HEK293 (cell line): ENCODE data around the gene BTBD19.

Experiments used
- BCL11A ChIP-seq: fragments of 450-650 bp; formaldehyde crosslinking; IDR thresholded peaks from 2 replicates; pipeline ENCODE4 v1.5.1; 2016; ENCODE audit warnings: low read depth, missing biosample characterization, missing genetic modification characterization
- GFI1B ChIP-seq: fragments of 450-650 bp; formaldehyde crosslinking; IDR thresholded peaks from 2 replicates; pipeline ENCODE4 v1.5.1; 2016; ENCODE audit warnings: missing biosample characterization, missing genetic modification characterization
- GLIS2 ChIP-seq: fragments of 450-650 bp; formaldehyde crosslinking; IDR thresholded peaks from 2 replicates; pipeline ENCODE4 v1.5.1; 2016; ENCODE audit warnings: missing biosample characterization, missing genetic modification characterization
- KLF8 ChIP-seq: fragments of 450-650 bp; formaldehyde crosslinking; IDR thresholded peaks from 2 replicates; pipeline ENCODE4 v1.5.1; 2016; ENCODE audit warnings: missing biosample characterization, missing genetic modification characterization
- MEIS1 ChIP-seq: sonication (generic); formaldehyde crosslinking; IDR thresholded peaks from 2 replicates; pipeline ENCODE4 v1.8.1; 2022; ENCODE audit warnings: missing genetic modification reagents, mild to moderate bottlenecking, borderline replicate concordance
- PRDM6 ChIP-seq: fragments of 450-650 bp; formaldehyde crosslinking; IDR thresholded peaks from 2 replicates; pipeline ENCODE4 v1.5.1; 2017; ENCODE audit warnings: missing biosample characterization, missing genetic modification characterization
- SCRT1 ChIP-seq: fragments of 450-650 bp; formaldehyde crosslinking; IDR thresholded peaks from 2 replicates; pipeline ENCODE4 v1.5.1; 2016; ENCODE audit warnings: missing biosample characterization, missing genetic modification characterization, borderline replicate concordance
- SP7 ChIP-seq: fragments of 450-650 bp; formaldehyde crosslinking; IDR thresholded peaks from 2 replicates; pipeline ENCODE4 v1.5.1; 2016; ENCODE audit warnings: missing biosample characterization, missing genetic modification characterization
- TCF7L2 ChIP-seq: IDR thresholded peaks from 2 replicates; pipeline ENCODE4 v1.6.1; 2011; ENCODE audit warnings: low read depth, mild to moderate bottlenecking, inconsistent platforms, low read length, moderate library complexity, borderline replicate concordance
- WT1 ChIP-seq: fragments of 450-650 bp; formaldehyde crosslinking; IDR thresholded peaks from 2 replicates; pipeline ENCODE4 v1.5.1; 2016; ENCODE audit warnings: missing biosample characterization, missing genetic modification characterization
- ZBTB17 ChIP-seq: fragments of 450-650 bp; formaldehyde crosslinking; IDR thresholded peaks from 2 replicates; pipeline ENCODE4 v1.5.1; 2016; ENCODE audit warnings: missing biosample characterization, missing genetic modification characterization
- ZEB2 ChIP-seq: fragments of 450-650 bp; formaldehyde crosslinking; IDR thresholded peaks from 2 replicates; pipeline ENCODE4 v1.5.1; 2016; ENCODE audit warnings: missing biosample characterization, missing genetic modification characterization
- ZNF10 ChIP-seq: fragments of 450-650 bp; formaldehyde crosslinking; IDR thresholded peaks from 2 replicates; pipeline ENCODE4 v1.5.1; 2017; ENCODE audit warnings: missing biosample characterization, missing genetic modification characterization
- ZNF112 ChIP-seq: fragments of 450-650 bp; formaldehyde crosslinking; IDR thresholded peaks from 2 replicates; pipeline ENCODE4 v1.5.0; 2017; ENCODE audit warnings: missing biosample characterization, missing genetic modification characterization
- ZNF157 ChIP-seq: fragments of 450-650 bp; formaldehyde crosslinking; IDR thresholded peaks from 2 replicates; pipeline ENCODE4 v1.5.1; 2016; ENCODE audit warnings: missing biosample characterization, missing genetic modification characterization
- ZNF19 ChIP-seq: fragments of 450-650 bp; formaldehyde crosslinking; IDR thresholded peaks from 2 replicates; pipeline ENCODE4; 2016; ENCODE audit warnings: missing biosample characterization, missing genetic modification characterization, low read depth
- ZNF211 ChIP-seq: fragments of 450-650 bp; formaldehyde crosslinking; IDR thresholded peaks from 2 replicates; pipeline ENCODE4 v1.5.1; 2016; ENCODE audit warnings: low read depth, missing biosample characterization, missing genetic modification characterization
- ZNF354C ChIP-seq: fragments of 450-650 bp; formaldehyde crosslinking; IDR thresholded peaks from 2 replicates; pipeline ENCODE4 v1.5.1; 2016; ENCODE audit warnings: missing biosample characterization, missing genetic modification characterization, low read depth, borderline replicate concordance
- ZNF366 ChIP-seq: fragments of 450-650 bp; formaldehyde crosslinking; conservative IDR thresholded peaks from 2 replicates; pipeline ENCODE4 v1.5.1; 2016; ENCODE audit warnings: missing biosample characterization, missing genetic modification characterization
- ZNF37A ChIP-seq: fragments of 450-650 bp; IDR thresholded peaks from 2 replicates; pipeline ENCODE4 v1.5.1; 2018; ENCODE audit warnings: missing biosample characterization, missing genetic modification characterization
- ZNF426 ChIP-seq: fragments of 450-650 bp; formaldehyde crosslinking; IDR thresholded peaks from 2 replicates; pipeline ENCODE4 v1.5.1; 2017; ENCODE audit warnings: missing biosample characterization, missing genetic modification characterization, mild to moderate bottlenecking, inconsistent platforms, moderate library complexity
- ZNF510 ChIP-seq: fragments of 450-650 bp; formaldehyde crosslinking; IDR thresholded peaks from 2 replicates; pipeline ENCODE4 v1.5.1; 2018; ENCODE audit warnings: mild to moderate bottlenecking, missing genetic modification characterization, missing biosample characterization; ENCODE audit not compliant: insufficient replicate concordance
- ZNF514 ChIP-seq: fragments of 450-650 bp; formaldehyde crosslinking; IDR thresholded peaks from 2 replicates; pipeline ENCODE4 v1.5.1; 2016; ENCODE audit warnings: missing biosample characterization, missing genetic modification characterization
- ZNF585B ChIP-seq: fragments of 450-650 bp; formaldehyde crosslinking; IDR thresholded peaks from 2 replicates; pipeline ENCODE4 v1.5.1; 2016; ENCODE audit warnings: missing biosample characterization, missing genetic modification characterization
- ZNF600 ChIP-seq: fragments of 450-650 bp; formaldehyde crosslinking; IDR thresholded peaks from 2 replicates; pipeline ENCODE4 v1.5.1; 2016; ENCODE audit warnings: missing biosample characterization, missing genetic modification characterization
- ZNF624 ChIP-seq: fragments of 450-650 bp; formaldehyde crosslinking; IDR thresholded peaks from 2 replicates; pipeline ENCODE4 v1.5.1; 2017; ENCODE audit warnings: missing biosample characterization, missing genetic modification characterization
- ZNF677 ChIP-seq: fragments of 450-650 bp; IDR thresholded peaks from 2 replicates; pipeline ENCODE4 v1.5.0; 2018; ENCODE audit warnings: missing biosample characterization, mild to moderate bottlenecking, missing genetic modification characterization, moderate library complexity
- ZNF707 ChIP-seq: fragments of 450-650 bp; formaldehyde crosslinking; IDR thresholded peaks from 2 replicates; pipeline ENCODE4 v1.5.1; 2016; ENCODE audit warnings: missing biosample characterization, missing genetic modification characterization
- ZNF76 ChIP-seq: fragments of 450-650 bp; formaldehyde crosslinking; IDR thresholded peaks from 2 replicates; pipeline ENCODE4; 2016; ENCODE audit warnings: low read depth, missing biosample characterization, missing genetic modification characterization, borderline replicate concordance
- ZNF768 ChIP-seq: fragments of 450-650 bp; formaldehyde crosslinking; IDR thresholded peaks from 2 replicates; pipeline ENCODE4 v1.5.1; 2018; ENCODE audit warnings: missing biosample characterization, mild to moderate bottlenecking, missing genetic modification characterization
- ZNF785 ChIP-seq: fragments of 450-650 bp; formaldehyde crosslinking; IDR thresholded peaks from 2 replicates; pipeline ENCODE4 v1.5.1; 2016; ENCODE audit warnings: missing biosample characterization, missing genetic modification characterization
- TF ChIP-seq, protein P1 (sequence below): fragments of 450-650 bp; formaldehyde crosslinking; IDR thresholded peaks from 2 replicates; pipeline ENCODE4 v1.5.1; 2016; ENCODE audit warnings: missing biosample characterization, missing genetic modification characterization
- TF ChIP-seq, protein P2 (sequence below): fragments of 450-650 bp; formaldehyde crosslinking; IDR thresholded peaks from 2 replicates; pipeline ENCODE4 v1.5.1; 2016; ENCODE audit warnings: missing biosample characterization, missing genetic modification characterization
- TF ChIP-seq, protein P3 (sequence below): fragments of 450-650 bp; formaldehyde crosslinking; IDR thresholded peaks from 2 replicates; pipeline ENCODE4 v1.5.1; 2017; ENCODE audit warnings: missing biosample characterization, missing genetic modification characterization

BTBD19 gene

GRCh38 chr1:44819196-44819607 is 10.9 kb downstream of the BTBD19 start (continued):
- TF ChIP-seq GLIS2 (tag by site-specific recombination) (no peak), ZNF785 (tag by site-specific recombination) (no peak), ZNF426 (tag by site-specific recombination) (no peak), ZNF112 (tag by site-specific recombination) (no peak), MEIS1 (CRISPR knock-in tag) (peak; percentile 41; the same call in 1 of the 2 replicates), ZBTB17 (tag by site-specific recombination) (peak; percentile 30; the same call in 1 of the 2 replicates), SCRT1 (tag by site-specific recombination) (no peak), BCL11A (tag by site-specific recombination) (no peak), WT1 (tag by site-specific recombination) (no peak), ZNF211 (tag by site-specific recombination) (no peak), SP7 (0 out of 2 replicates have a peak, but pooled peaks have one; percentile 7), ZNF37A (no peak), GFI1B (tag by site-specific recombination) (peak; percentile 26; the same call in 1 of the 2 replicates), ZNF624 (tag by site-specific recombination) (no peak), ZEB2 (tag by site-specific recombination) (no peak), ZNF76 (tag by site-specific recombination) (no peak), ZNF768 (tag by site-specific recombination) (no peak), ZNF10 (no peak), ZNF510 (tag by site-specific recombination) (no peak), TCF7L2 (peak; percentile 58; the same call in 1 of the 2 replicates), ZNF157 (tag by site-specific recombination) (no peak), ZNF19 (tag by site-specific recombination) (no peak), ZNF707 (no peak), ZNF366 (tag by site-specific recombination) (no peak), ZNF585B (no peak), PRDM6 (tag by site-specific recombination) (no peak), KLF8 (tag by site-specific recombination) (no peak), ZNF600 (0 out of 2 replicates have a peak, but pooled peaks have one; percentile 17), ZNF677 (tag by site-specific recombination) (no peak), ZNF354C (no peak), ZNF514 (tag by site-specific recombination) (no peak)
- TF ChIP-seq, protein P1, sequence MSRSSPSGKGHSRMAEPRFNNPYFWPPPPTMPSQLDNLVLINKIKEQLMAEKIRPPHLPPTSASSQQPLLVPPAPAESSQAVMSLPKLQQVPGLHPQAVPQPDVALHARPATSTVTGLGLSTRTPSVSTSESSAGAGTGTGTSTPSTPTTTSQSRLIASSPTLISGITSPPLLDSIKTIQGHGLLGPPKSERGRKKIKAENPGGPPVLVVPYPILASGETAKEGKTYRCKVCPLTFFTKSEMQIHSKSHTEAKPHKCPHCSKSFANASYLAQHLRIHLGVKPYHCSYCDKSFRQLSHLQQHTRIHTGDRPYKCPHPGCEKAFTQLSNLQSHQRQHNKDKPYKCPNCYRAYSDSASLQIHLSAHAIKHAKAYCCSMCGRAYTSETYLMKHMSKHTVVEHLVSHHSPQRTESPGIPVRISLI, result peak; percentile 60; the same call in 1 of the 2 replicates
- TF ChIP-seq, protein P2, sequence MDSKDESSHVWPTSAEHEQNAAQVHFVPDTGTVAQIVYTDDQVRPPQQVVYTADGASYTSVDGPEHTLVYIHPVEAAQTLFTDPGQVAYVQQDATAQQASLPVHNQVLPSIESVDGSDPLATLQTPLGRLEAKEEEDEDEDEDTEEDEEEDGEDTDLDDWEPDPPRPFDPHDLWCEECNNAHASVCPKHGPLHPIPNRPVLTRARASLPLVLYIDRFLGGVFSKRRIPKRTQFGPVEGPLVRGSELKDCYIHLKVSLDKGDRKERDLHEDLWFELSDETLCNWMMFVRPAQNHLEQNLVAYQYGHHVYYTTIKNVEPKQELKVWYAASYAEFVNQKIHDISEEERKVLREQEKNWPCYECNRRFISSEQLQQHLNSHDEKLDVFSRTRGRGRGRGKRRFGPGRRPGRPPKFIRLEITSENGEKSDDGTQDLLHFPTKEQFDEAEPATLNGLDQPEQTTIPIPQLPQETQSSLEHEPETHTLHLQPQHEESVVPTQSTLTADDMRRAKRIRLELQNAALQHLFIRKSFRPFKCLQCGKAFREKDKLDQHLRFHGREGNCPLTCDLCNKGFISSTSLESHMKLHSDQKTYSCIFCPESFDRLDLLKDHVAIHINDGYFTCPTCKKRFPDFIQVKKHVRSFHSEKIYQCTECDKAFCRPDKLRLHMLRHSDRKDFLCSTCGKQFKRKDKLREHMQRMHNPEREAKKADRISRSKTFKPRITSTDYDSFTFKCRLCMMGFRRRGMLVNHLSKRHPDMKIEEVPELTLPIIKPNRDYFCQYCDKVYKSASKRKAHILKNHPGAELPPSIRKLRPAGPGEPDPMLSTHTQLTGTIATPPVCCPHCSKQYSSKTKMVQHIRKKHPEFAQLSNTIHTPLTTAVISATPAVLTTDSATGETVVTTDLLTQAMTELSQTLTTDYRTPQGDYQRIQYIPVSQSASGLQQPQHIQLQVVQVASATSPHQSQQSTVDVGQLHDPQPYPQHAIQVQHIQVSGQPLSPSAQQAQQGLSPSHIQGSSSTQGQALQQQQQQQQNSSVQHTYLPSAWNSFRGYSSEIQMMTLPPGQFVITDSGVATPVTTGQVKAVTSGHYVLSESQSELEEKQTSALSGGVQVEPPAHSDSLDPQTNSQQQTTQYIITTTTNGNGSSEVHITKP (tag by site-specific recombination), result peak; percentile 39; the same call in 1 of the 2 replicates
- TF ChIP-seq, protein P3, sequence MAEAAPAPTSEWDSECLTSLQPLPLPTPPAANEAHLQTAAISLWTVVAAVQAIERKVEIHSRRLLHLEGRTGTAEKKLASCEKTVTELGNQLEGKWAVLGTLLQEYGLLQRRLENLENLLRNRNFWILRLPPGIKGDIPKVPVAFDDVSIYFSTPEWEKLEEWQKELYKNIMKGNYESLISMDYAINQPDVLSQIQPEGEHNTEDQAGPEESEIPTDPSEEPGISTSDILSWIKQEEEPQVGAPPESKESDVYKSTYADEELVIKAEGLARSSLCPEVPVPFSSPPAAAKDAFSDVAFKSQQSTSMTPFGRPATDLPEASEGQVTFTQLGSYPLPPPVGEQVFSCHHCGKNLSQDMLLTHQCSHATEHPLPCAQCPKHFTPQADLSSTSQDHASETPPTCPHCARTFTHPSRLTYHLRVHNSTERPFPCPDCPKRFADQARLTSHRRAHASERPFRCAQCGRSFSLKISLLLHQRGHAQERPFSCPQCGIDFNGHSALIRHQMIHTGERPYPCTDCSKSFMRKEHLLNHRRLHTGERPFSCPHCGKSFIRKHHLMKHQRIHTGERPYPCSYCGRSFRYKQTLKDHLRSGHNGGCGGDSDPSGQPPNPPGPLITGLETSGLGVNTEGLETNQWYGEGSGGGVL (tag by site-specific recombination), result no peak
